22Rv1 (cell line): ENCODE results near the gene VWA1.
A peak's percentile ranks its signal among the peaks of the same experiment; 100 is the strongest.

Experiments
- H3K27ac ChIP-seq: fragments of 450-650 bp; 2 replicates; pipeline ENCODE4 v1.5.1; 2017
- CTCF ChIP-seq: fragments of 450-650 bp; IDR thresholded peaks from 2 replicates; pipeline ENCODE4 v1.5.1; 2017; ENCODE audit warnings: mild to moderate bottlenecking
- ZFX ChIP-seq: fragments of 450-650 bp; IDR thresholded peaks from 2 replicates; pipeline ENCODE4 v1.6.1; 2017; ENCODE audit warnings: antibody characterized with exemption, borderline replicate concordance

Gene VWA1

GRCh38 chr1:1393014-1393413 is 42.5 kb upstream of the VWA1 start:
- TF ChIP-seq CTCF: no peak
- TF ChIP-seq ZFX: no peak

DNA sequence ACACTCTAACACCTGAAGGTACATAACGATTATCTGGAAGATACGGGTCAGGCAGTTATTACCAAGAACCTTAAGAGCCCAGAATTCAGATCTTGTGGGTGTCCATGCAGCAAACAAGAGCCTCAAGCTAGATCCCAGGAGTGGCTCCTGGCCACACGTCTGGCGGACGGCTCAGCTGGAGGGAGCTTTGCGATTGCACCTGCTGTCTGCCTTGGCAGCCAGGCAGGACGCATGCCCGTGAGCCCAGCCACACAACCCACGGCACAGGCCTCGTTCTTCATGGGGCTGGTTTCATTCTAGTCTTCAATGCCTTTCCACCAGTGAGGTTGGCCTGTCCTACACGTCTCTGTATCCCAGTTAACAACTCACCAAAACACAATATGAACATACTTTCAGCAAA is 42.1 kb upstream of the VWA1 start:
- TF ChIP-seq ZFX: no peak
- TF ChIP-seq CTCF: no peak
- H3K27ac ChIP-seq: no peak overlapping the region

More at GRCh38 chr1:1393014-1393413, 42.5 kb upstream of the VWA1 start:
- no peak overlapping the region for H3K27ac ChIP-seq

GRCh38 chr1:1394116-1394515 is 41.4 kb upstream of the VWA1 start:
- no peak for TF ChIP-seq CTCF
- no peak for TF ChIP-seq ZFX
- H3K27ac ChIP-seq: no peak overlapping the region

- H3K27ac ChIP-seq: no peak overlapping the region
- no peak for TF ChIP-seq ZFX
- no peak for TF ChIP-seq CTCF
Observed at GRCh38 chr1:1395166-1395565, 40.3 kb upstream of the VWA1 start.

DNA sequence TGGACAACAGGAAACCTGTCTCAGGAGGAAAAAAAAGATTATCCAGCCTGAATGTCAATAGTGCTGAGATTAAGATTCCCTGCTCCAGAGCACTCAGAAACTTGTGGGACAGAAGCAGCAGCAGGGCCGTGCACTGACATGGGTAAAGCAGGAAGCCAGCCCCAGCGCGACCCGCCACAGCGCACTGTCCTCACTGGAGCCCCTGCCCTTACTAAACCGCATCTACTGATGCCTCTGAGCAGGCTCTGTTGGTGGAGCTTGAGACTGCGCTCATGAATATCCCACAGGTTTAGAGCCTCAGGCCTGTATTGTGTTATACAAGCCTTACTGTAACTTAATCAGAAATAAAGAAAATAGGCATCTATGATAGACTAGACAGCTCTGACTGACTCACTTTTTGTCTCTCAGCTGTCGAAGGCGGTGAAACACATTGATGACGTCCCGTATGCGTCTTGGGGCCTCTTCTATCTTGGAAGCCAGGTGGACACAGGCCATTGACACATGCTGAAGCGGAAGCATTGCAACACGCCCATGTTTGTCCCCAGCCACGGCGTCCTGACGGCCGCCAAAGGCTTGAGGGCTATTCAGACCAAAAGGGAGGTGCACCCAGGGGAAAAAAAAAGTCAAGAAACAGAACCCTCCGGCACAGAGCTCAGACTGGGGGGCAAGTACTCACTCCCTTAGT is 37.5 kb upstream of the VWA1 start:
- no peak for TF ChIP-seq CTCF
- TF ChIP-seq ZFX: no peak
- H3K27ac ChIP-seq: peak overlapping the region; percentile 80

DNA sequence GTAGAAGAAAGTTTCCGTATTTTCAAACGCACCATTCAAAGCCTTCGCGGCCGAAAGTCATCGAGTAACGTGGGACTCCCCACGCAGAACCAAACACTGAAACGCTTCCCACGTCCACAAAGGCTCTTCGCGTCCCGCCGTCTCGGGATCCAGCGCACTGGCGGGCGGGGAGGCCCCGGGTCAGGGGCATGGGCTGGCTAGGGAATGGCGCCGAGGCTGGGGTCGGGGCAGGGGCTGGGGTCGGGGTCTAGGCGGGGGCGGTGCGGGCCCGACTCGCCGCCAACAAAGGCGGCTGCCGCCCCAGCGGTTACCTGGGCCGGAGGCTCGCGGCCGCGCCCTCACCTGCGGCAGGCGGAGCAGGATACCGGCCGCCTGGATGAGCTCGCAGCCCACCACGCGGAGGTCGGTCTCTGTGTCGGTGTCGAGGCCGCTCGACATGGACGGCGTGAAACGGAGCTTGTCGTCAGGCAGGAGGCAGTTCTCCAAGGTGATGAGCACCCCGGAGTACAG is 36.8 kb upstream of the VWA1 start:
- TF ChIP-seq ZFX (no peak), CTCF (no peak)
- peak overlapping the region; percentile 80 for H3K27ac ChIP-seq

- TF ChIP-seq ZFX (no peak), CTCF (peak; percentile 70)
- peak within 1 kb of the TSS; percentile 80 for H3K27ac ChIP-seq
Observed at GRCh38 chr1:1399187-1399871, 36.2 kb upstream of the VWA1 start, which contains the start of gene CCNL2. CCNL2 (minus strand) TSS chr1:1399335; CDS start chr1:1399306, 29 bp downstream.
